AG20443 (cell line): ENCODE measurements around the gene APCDD1L.
A peak's percentile ranks its signal among the peaks of the same experiment; 100 is the strongest.

Source experiments
- DNase-seq: peaks from one replicate; pipeline ENCODE4 v3.0.0; 2012; ENCODE audit warnings: low spot score, mixed read lengths

Gene APCDD1L

DNA sequence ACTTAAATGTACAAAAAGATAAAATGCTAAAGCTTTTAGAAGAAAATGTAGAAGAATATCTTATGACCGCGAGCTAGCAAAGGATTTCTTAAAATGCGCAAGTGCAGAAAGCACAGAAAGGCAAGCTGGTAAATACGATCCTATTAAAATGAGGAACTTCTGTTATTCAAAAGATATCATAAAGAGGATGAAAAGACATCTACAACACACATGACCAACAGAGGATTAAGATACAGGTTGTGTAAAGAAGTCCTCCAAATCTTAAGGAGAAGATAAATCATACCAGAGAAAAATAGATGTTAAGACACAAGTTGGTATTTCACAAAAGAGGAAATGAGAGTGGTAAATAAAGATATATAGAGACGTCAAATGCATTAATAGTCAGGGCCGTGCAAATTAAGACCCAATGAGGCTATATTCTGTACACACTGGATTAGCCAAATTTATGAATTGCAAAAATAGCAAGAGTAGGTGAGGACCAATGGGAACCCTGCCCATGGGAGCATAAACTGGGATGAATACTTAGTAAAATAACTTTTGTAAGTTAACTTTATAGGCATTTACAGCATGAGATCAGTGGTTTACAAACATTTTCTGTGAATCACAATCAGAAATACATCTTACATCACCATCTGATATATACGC is 23.0 kb downstream of the APCDD1L start:
- no peak for DNase-seq

GRCh38 chr20:58486207-58486606 is 29.0 kb downstream of the APCDD1L start:
- DNase-seq: no peak

DNA sequence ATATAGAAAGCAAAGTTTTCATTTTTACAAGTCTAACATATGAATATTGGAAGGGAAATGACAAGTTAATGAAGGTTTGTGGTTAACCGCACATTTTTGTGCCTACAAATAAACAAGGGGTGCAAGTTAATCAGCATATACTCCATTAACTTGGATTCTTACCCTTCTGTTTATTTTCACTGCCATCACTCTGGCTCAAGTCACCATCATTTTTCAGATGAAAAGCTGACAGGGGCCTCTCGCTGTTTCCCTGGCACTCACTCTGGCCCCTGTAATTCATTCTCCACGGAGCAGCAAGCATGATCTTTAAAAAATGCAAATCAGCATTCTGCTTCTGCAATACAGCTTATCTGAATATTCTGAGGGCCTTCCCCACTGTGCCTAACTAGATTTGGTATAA is 29.8 kb downstream of the APCDD1L start:
- DNase-seq: no peak

GRCh38 chr20:58483470-58483869 is 31.7 kb downstream of the APCDD1L start:
- no peak for DNase-seq

DNA sequence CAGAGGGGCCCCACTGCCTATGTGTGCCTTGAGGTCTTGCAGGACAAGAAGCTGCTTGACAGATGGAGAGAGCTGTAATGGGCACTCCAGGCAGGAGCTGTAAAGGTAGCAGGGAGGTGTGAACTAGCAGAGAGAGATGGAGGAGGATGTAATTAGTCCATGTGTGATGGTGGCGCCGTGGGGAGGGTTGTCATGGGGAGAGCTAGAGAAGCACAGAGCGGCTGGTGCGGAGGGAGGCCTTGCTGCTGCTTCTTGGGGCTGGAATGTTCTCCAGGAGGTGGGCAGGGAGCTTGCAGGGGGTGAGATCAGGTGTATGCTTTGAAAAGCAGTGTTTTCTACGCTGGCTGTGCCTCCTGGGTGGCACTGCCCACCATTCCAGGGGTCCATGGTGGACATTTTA is 32.1 kb downstream of the APCDD1L start:
- DNase-seq: no peak

- DNase-seq: peak; percentile 32
These were observed 32.8 kb downstream of the APCDD1L start for GRCh38 chr20:58482416-58482815.

DNA sequence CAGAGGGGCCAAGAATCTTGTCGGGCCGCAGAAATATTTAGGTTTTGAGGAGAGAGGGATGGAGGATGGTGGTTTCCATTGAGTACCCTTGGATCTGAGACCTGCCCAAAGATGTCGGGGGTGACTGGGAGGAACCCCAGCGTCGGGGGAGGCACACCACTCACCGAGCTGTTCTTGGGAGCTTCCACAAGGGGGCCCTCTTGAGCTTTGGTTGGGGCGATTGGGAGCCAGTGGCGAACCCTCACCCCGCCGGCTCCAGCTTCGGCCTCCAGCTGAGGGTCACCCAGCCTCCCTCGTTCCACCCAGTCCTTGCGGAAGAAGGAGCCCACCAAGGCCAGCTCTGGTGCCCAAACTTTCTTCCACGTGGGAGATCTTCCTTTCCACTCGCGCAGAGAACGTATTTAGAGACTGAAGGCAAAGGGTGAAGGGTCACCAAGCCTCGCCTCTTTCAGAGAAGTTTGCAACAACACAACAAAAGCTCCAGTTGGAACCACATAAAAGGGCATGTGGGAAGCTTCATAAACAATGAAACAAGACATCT is 33.6 kb downstream of the APCDD1L start:
- peak; percentile 95 for DNase-seq

GRCh38 chr20:58480551-58481336 is 34.5 kb downstream of the APCDD1L start:
- DNase-seq: no peak

DNA sequence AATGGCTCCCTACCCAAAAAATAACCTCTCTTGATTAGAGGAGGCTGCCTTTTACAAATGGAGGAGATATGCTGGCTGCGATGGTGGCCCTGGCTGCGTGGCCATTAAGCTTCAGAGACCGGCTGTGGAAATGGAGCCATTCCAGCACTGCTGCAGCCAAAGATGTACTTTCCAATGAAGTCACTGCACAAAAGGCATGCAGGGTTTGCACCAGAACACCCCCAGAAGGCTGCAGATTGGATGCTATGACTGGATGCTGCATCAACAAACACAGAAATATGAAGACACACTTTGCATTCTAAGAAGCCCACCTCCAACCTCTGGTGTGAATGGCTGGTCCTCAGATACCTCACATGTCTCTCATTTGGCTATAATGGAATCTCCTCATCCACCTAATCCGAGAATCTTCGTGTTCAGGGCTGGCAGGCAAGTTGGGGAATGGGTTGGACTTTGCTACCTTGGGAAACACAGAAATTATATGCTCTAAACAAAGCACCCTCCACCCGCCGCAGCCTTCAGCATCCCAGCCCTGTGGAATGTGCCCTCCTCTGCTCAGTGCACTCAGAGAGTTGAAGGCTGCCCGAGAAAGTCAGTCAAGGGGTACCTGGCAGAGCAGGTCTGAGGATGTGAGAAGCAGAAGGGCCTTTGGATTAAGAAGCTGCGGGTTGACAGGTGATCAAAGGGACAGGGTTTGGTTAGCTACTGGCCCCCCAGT is 35.3 kb downstream of the APCDD1L start:
- no peak for DNase-seq

GRCh38 chr20:58478141-58478805 is 36.9 kb downstream of the APCDD1L start:
- DNase-seq: no peak

- DNase-seq: no peak
These were observed 39.7 kb downstream of the APCDD1L start for GRCh38 chr20:58475466-58475865.

- DNase-seq: no peak
These were observed 41.5 kb downstream of the APCDD1L start for GRCh38 chr20:58473453-58474425.

- no peak for DNase-seq
These were observed 42.8 kb downstream of the APCDD1L start for GRCh38 chr20:58472273-58473018.

DNA sequence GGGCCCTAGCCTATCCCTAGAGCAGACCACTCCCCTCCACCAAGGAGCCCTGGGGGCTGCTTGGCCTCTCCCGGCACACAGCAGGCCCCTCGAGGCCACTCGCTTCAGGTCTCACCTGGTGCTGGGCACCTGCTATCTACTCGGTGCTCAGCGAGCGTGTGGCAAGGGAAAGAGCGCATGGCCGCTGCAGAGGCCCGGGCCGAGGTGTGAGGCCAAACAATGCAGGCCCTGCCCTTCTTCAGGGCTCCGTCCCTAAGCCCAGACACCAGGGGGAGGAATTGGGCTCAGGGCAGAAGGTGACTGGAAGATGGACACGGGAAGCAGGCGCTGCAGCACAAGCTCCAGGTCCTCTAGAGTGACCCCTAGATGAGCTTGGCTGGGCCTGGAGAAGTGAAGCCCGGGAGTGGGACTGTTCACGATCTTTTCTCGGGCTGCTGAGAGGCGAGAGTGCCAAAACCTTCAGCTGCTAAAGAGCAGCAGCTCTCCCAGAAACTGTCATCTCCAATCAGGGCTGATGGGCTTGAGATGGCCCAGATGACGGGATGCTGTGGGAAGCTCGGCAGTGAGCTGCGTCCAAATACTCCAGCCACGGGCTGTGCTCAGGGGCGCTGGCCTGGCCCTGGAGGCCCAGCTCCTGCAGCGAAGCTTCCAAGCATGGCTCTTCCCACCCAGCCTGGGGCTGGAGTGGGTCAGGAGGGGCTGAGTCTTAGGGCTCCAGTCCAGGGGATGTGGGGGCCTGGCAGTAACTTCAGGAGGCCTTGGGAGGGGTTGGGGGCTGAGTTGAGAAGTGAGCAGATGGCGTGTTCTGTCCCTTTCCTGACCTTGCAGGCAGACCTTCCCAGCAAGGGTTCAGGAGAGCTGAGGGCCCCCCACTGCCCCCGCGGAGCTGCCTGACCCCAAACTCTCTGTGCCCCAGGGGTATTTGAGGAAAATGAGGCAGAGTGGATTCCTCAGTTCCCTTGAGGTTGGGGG is 43.7 kb downstream of the APCDD1L start:
- no peak for DNase-seq

DNA sequence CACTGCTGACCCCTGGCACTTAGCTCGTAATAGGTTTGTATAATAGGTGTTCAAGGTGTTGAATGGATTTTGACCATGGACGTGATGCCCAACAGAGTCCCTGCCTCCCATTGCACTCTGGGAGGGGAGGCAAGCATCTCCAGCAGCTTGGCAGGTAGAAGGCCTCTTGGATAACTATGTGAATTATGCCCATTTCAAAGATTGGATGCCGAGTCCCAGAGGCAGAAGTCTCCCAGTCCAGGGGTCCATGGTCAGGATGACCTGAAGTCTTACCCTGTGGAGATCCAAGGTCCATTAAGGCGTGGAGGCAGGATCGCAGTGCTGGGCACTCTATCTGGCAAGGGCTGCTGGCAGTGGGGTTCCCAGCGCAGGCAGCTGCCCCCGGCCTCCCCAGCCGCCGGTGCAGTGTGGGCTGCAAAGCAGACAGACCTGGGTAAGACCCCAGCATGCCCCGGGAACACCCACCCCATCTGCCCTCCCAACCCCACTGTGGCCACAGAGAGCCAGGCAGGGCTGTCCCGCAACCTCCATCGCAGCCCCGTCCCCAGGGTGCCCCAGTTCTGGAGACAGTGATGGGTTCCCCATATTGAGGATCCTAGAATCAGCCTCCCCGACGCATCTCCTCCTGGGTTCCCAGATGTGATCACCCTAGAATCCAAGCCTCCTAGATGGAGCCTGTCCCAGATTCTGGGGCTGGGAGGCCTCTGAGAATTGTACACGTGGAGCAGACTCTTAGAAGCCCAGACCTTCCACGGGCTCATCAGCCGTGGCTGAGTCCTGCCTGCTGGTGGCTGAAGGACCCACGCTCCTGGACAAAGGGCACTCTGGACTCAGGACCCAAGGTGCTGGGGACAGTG is 44.6 kb downstream of the APCDD1L start:
- DNase-seq: no peak

DNA sequence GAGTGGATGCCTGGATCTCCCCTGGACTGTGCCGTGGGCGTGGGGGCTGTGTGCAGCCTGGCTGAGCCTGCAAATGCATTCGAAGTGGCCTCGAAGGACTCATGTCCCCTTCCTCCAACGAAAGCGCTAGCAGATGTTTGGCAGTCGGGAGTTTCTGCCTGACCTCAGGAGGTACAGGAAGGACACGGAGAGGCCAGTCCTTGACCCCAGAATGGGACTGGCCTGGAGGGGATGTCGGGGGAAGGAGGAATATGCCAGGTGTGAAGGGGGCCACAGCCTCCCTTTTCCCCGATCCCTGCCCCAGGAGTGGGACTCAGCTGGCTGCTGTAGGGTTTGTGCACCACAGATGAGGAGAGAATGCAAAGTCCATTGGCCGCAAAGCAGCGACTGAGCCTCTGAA is 45.6 kb downstream of the APCDD1L start:
- no peak for DNase-seq

DNA sequence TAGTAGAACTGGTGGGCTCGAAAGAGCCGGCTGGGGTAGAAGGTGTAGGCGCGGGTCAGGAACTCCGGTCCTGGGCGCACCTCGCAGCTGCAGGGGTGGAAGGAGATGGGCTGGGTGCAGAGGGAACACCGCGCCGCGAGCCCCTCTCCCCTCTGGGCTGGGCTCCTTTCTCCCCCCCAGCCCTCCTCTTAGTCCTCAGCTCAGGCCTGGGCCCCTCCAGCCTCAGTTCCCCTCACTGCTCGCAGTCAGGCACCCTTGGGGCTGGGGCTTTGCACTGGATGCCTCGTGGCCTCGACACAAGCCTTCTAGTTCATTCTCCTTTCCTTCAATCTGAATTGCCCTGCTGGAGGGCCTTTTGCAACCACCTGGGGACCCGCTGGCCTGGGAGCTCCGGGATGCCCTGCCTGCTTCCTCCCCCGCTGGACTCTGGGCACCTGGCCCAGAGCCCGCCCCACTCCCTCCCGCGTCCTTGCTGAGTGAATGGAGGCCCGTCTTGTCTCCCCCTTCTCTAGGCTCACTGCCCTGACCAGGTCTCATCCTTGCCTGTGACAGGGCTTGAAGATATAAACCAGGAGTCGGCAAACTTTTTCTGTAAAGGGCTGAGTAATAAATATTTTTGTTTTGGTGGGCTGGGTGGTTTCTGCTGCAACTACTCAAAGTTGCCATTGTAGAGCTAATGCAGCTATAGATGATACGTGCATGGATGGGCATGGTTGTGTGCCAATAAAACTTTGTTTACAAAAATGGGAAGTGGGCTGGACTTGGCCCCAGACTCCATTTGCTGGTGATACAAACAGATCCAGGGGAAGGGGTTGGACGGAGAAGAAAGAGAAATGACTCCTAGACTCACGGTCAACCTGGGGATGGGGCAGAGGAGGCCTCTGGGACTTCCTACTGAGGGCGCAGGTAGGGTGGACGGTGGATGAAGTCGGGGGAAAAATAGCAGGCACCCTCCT is 47.3 kb downstream of the APCDD1L start:
- no peak for DNase-seq
